K562 (cell line): ENCODE measurements around the gene KCNN3. TPM values are rescaled to one million over a fixed set of nuclear protein-coding genes. Genes with fewer than 3 reads are reported as not detected.
A peak's percentile ranks its signal among the peaks of the same experiment; 100 is the strongest.

Source experiments
- BHLHE40 ChIP-seq: IDR thresholded peaks from 2 replicates; pipeline ENCODE4 v1.6.1; 2011; ENCODE audit warnings: low read length, improper control_type of control experiment
- CREB3 ChIP-seq: fragments of 450-650 bp; conservative IDR thresholded peaks from 2 replicates; pipeline ENCODE4 v1.6.1; 2016; ENCODE audit warnings: missing genetic modification characterization, low read depth, mild to moderate bottlenecking, missing compliant biosample characterization, moderate library complexity
- DMBX1 ChIP-seq: fragments of 250-450 bp; sonication (Bioruptor Pico); IDR thresholded peaks from 2 replicates; pipeline ENCODE4 v1.8.0; 2022; ENCODE audit warnings: inconsistent platforms, mild to moderate bottlenecking, moderate library complexity, borderline replicate concordance
- EP300 ChIP-seq: IDR thresholded peaks from 2 replicates; pipeline ENCODE4 v1.6.1; 2012; ENCODE audit warnings: low read length, improper control_type of control experiment
- FOXJ3 ChIP-seq: sonication (generic); formaldehyde crosslinking; IDR thresholded peaks from 2 replicates; pipeline ENCODE4 v1.4.0; 2020; ENCODE audit warnings: mild to moderate bottlenecking, missing genetic modification reagents
- HDAC2 ChIP-seq: fragments of 450-650 bp; IDR thresholded peaks from 2 replicates; pipeline ENCODE4 v1.6.1; 2016; ENCODE audit warnings: mild to moderate bottlenecking
- SIX5 ChIP-seq, 2 experiments: IDR thresholded peaks; 2 replicates each; pipeline ENCODE4 v1.6.1; 2011; ENCODE audit warnings: low read length in 2 of 2, borderline replicate concordance in 1 of 2, low read depth in 1 of 2, mild to moderate bottlenecking in 1 of 2, moderate library complexity in 1 of 2; ENCODE audit not compliant: insufficient read depth in 1 of 2
- SNAPC5 ChIP-seq: fragments of 250-450 bp; sonication (Bioruptor Pico); IDR thresholded peaks from 2 replicates; pipeline ENCODE4 v1.8.0; 2021; ENCODE audit warnings: moderate library complexity, mild to moderate bottlenecking, inconsistent platforms
- TEAD4 ChIP-seq, 2 experiments: sonication (generic) in 1 of 2; formaldehyde crosslinking in 1 of 2; IDR thresholded peaks; 2 replicates each; pipeline versions ENCODE4 v1.6.1 to v1.8.0; 2012 to 2022; ENCODE audit warnings: borderline replicate concordance in 1 of 2, inconsistent platforms in 1 of 2, low read length in 1 of 2, mild to moderate bottlenecking in 1 of 2, missing genetic modification reagents in 1 of 2
- ZNF212 ChIP-seq: fragments of 450-650 bp; formaldehyde crosslinking; IDR thresholded peaks from 2 replicates; pipeline ENCODE4 v1.4.0; 2020; ENCODE audit warnings: mild to moderate bottlenecking
- ZNF324 ChIP-seq: fragments of 250-450 bp; sonication (Bioruptor Pico); IDR thresholded peaks from 2 replicates; pipeline ENCODE4 v1.4.0; 2020; ENCODE audit warnings: mild to moderate bottlenecking
- ZNF395 ChIP-seq: fragments of 200-800 bp; sonication (Bioruptor generic); IDR thresholded peaks from 2 replicates; pipeline ENCODE4 v1.6.1; 2017; ENCODE audit warnings: missing genetic modification characterization, missing compliant biosample characterization
- ZNF407 ChIP-seq: fragments of 450-650 bp; IDR thresholded peaks from 2 replicates; pipeline ENCODE4 v1.6.1; 2016; ENCODE audit warnings: low read depth
- ZNF57 ChIP-seq: fragments of 450-650 bp; formaldehyde crosslinking; IDR thresholded peaks from 2 replicates; pipeline ENCODE4 v1.4.0; 2020; ENCODE audit warnings: mild to moderate bottlenecking, moderate library complexity
- ZSCAN32 ChIP-seq: fragments of 450-650 bp; formaldehyde crosslinking; IDR thresholded peaks from 2 replicates; pipeline ENCODE4 v1.4.0; 2020; ENCODE audit warnings: mild to moderate bottlenecking, moderate library complexity
- polyA plus RNA-seq, 8 experiments: library from polyadenylated mRNA; depleted of rRNA in 4 of 8; stranded (reverse) in 5 of 8; unstranded in 3 of 8; fragments of >200 nt; fragmentation: Nextera tagmentation in 2 of 8; fragmentation: Illumina TruSeq in 1 of 8; extraction: Ambion mirVana in 2 of 8; extraction: Trizol in 1 of 8; gene quantifications; 2 replicates each; pipeline versions ENCODE4 v1.2.1 to v1.2.3, GENCODE V29; 2011 to 2014; ENCODE audit warnings: inconsistent platforms in 1 of 8, missing spikeins in 1 of 8
- total RNA-seq, 7 experiments: library from RNA; depleted of rRNA in 6 of 7; stranded (reverse); fragments of >200 nt in 6 of 7; fragmentation: Illumina TruSeq in 2 of 7; extraction: Trizol in 2 of 7; gene quantifications; 2 replicates each; pipeline versions ENCODE4 v1.2.1 to v1.2.3, GENCODE V29; 2011 to 2021; ENCODE audit warnings: low replicate concordance in 1 of 7

The KCNN3 gene
- total and polyA plus RNA-seq, 9 of the 15 experiments (the other 6 are each of a cell fraction or from before 2014, with no cell fraction given): 0.02 to 0.03 TPM; not detected in 7

- TF ChIP-seq SIX5 (IDR thresholded peaks at IDR 0.05; ENCODE audit: borderline replicate concordance in 1 of 2, insufficient read depth in 1 of 2, low read depth in 1 of 2, low read length in 2 of 2) (no peak), ZNF324 (CRISPR knock-in tag) (no peak), EP300 (peak; percentile 70), HDAC2 (peak; percentile 82), ZSCAN32 (CRISPR knock-in tag) (no peak), DMBX1 (CRISPR knock-in tag) (peak; percentile 33), ZNF212 (no peak), TEAD4 (IDR thresholded peaks at IDR 0.05; ENCODE audit: low read length) (peak; percentile 90), TEAD4 (CRISPR knock-in tag; IDR thresholded peaks at IDR 0.05; ENCODE audit: borderline replicate concordance) (no peak), BHLHE40 (peak; percentile 85), ZNF395 (CRISPR knock-in tag) (peak; percentile 52; the same call in 1 of the 2 replicates), FOXJ3 (CRISPR knock-in tag) (no peak), ZNF407 (no peak), SNAPC5 (CRISPR knock-in tag) (no peak), ZNF57 (CRISPR knock-in tag) (no peak), CREB3 (tag) (peak; percentile 48; the same call in 1 of the 2 replicates)
These were observed 14.1 kb upstream of the KCNN3 start (continued) for GRCh38 chr1:154883919-154884868.
